ENCODE results near the gene HYAL1.
A peak's percentile ranks its signal among the peaks of the same experiment; 100 is the strongest.

HYAL1 gene

GRCh38 chr3:50266017-50266416 lies 37.4 kb downstream of the HYAL1 start:
- ChIA-PET POLR2A (interaction anchor here (0.9 to 1.9 kb wide), 2 partner anchors 26 to 33 kb away, joined by 3 to 9 read pairs; partner anchors contain the start of genes HYAL3, IFRD2 and NAA80), CTCF (interaction anchor here (1.0 to 1.4 kb wide), 2 partner anchors 12 to 39 kb away, joined by 3 read pairs; no protein-coding TSS in a partner anchor)
- no peaks in the 10 kb centered on the region for H3K36me3 ChIP-seq (ENCODE audit: control insufficient read depth in 2 of 2, insufficient read depth in 1 of 2, low read length in 2 of 2)
- no peak overlapping the region for H3K4me3 ChIP-seq (ENCODE audit: low read depth, low read length)
- peak; percentile 47; the same call in 1 of the 2 replicates for TF ChIP-seq ZNF394 (tag by site-specific recombination; IDR thresholded peaks at IDR 0.05; ENCODE audit: borderline replicate concordance)
- no peak for TF ChIP-seq ZNF16 (tag by site-specific recombination; IDR thresholded peaks at IDR 0.05; ENCODE audit: low read depth)
- no peak for TF ChIP-seq KLF16 (tag by site-specific recombination; IDR thresholded peaks at IDR 0.05)
- no peaks in the 10 kb centered on the region for H3K9me3 ChIP-seq (ENCODE audit: control insufficient read depth, insufficient read depth, low read depth, low read length)
- H3K4me1 ChIP-seq (ENCODE audit: control insufficient read depth, insufficient read depth, low read length) = peaks cover 3% of the 10 kb centered on the region; the same call in 1 of the 2 replicates
- H3K27ac ChIP-seq (ENCODE audit: extremely low read depth, low read depth, low read length) = no peak overlapping the region

GRCh38 chr3:50265571-50265970 lies 37.8 kb downstream of the HYAL1 start:
- TF ChIP-seq GLIS2 (tag by site-specific recombination; IDR thresholded peaks at IDR 0.05) (peak; percentile 25; the same call in 1 of the 2 replicates), PRDM1 (tag by site-specific recombination; IDR thresholded peaks at IDR 0.05) (no peak)
- H3K36me3 ChIP-seq (ENCODE audit: control insufficient read depth in 2 of 2, insufficient read depth in 1 of 2, low read length in 2 of 2) = no peaks in the 10 kb centered on the region
- H3K27ac ChIP-seq (ENCODE audit: extremely low read depth, low read depth, low read length) = no peak overlapping the region
- ChIA-PET POLR2A (interaction anchor here (0.9 to 1.9 kb wide), 5 partner anchors 19 to 69 kb away, joined by 3 to 9 read pairs (median 7); partner anchors contain the start of genes GNAI2, HYAL3, IFRD2 and NAA80), CTCF (interaction anchor here (0.9 to 1.4 kb wide), 2 partner anchors 9 to 12 kb away, joined by 3 read pairs; no protein-coding TSS in a partner anchor)
- no peaks in the 10 kb centered on the region for H3K9me3 ChIP-seq (ENCODE audit: control insufficient read depth, insufficient read depth, low read depth, low read length)
- H3K4me3 ChIP-seq (ENCODE audit: low read depth, low read length) = no peak overlapping the region
- peaks cover 3% of the 10 kb centered on the region; the same call in 1 of the 2 replicates for H3K4me1 ChIP-seq (ENCODE audit: control insufficient read depth, insufficient read depth, low read length)

GRCh38 chr3:50264964-50265485 lies 38.3 kb downstream of the HYAL1 start:
- no peaks in the 10 kb centered on the region for H3K9me3 ChIP-seq (ENCODE audit: control insufficient read depth, insufficient read depth, low read depth, low read length)
- H3K4me1 ChIP-seq (ENCODE audit: control insufficient read depth, insufficient read depth, low read length) = peaks cover 3% of the 10 kb centered on the region; the same call in 1 of the 2 replicates
- CTCF ChIA-PET = interaction anchor here (0.9 to 2.4 kb wide), 4 partner anchors 10 to 70 kb away, joined by 3 to 16 read pairs (median 4); no protein-coding TSS in a partner anchor
- no peak overlapping the region for H3K4me3 ChIP-seq (ENCODE audit: low read depth, low read length)
- H3K27ac ChIP-seq (ENCODE audit: extremely low read depth, low read depth, low read length) = no peak overlapping the region; the same call in 1 of the 2 replicates
- POLR2A ChIA-PET = interaction anchor here (0.6 to 1.9 kb wide), 17 partner anchors 10 to 1518 kb away, joined by 3 to 11 read pairs (median 4); partner anchors contain the start of genes CYB561D2, GNAI2, HYAL3 and IFRD2
- no peaks in the 10 kb centered on the region for H3K36me3 ChIP-seq (ENCODE audit: control insufficient read depth in 2 of 2, insufficient read depth in 1 of 2, low read length in 2 of 2)
- TF ChIP-seq ZNF768 (tag by site-specific recombination; IDR thresholded peaks at IDR 0.05) (no peak), ZBTB20 (tag by site-specific recombination; IDR thresholded peaks at IDR 0.05) (peak; percentile 73), ZNF366 (tag by site-specific recombination; conservative IDR thresholded peaks at IDR 0.05) (peak; percentile 8; the same call in 1 of the 2 replicates), GLIS1 (tag by site-specific recombination; IDR thresholded peaks at IDR 0.05) (no peak), SP2 (tag by site-specific recombination; IDR thresholded peaks at IDR 0.05) (peak; percentile 1; the same call in 1 of the 2 replicates), ZNF629 (tag by site-specific recombination; IDR thresholded peaks at IDR 0.05) (peak; percentile 22; the same call in 1 of the 2 replicates), ZNF529 (tag by site-specific recombination; IDR thresholded peaks at IDR 0.05; ENCODE audit: insufficient replicate concordance) (no peak), ZNF335 (tag by site-specific recombination; conservative IDR thresholded peaks at IDR 0.05) (peak; percentile 42), SP3 (tag by site-specific recombination; IDR thresholded peaks at IDR 0.05) (peak; percentile 64; the same call in 1 of the 2 replicates), ZBTB8A (tag by site-specific recombination; IDR thresholded peaks at IDR 0.05) (no peak; the same call in 1 of the 2 replicates)

- peaks cover 3% of the 10 kb centered on the region; the same call in 1 of the 2 replicates for H3K4me1 ChIP-seq (ENCODE audit: control insufficient read depth, insufficient read depth, low read length)
- no peak overlapping the region for H3K4me3 ChIP-seq (ENCODE audit: low read depth, low read length)
- CTCF ChIA-PET = interaction anchor here (0.8 to 2.4 kb wide), 7 partner anchors 7 to 70 kb away, joined by 3 to 16 read pairs (median 4); partner anchors contain the start of gene IFRD2
- H3K27ac ChIP-seq (ENCODE audit: extremely low read depth, low read depth, low read length) = no peak overlapping the region
- no peaks in the 10 kb centered on the region for H3K36me3 ChIP-seq (ENCODE audit: control insufficient read depth in 2 of 2, insufficient read depth in 1 of 2, low read length in 2 of 2)
- POLR2A ChIA-PET = interaction anchor here (0.6 to 1.9 kb wide), 18 partner anchors 9 to 1518 kb away, joined by 3 to 11 read pairs (median 4); partner anchors contain the start of genes CYB561D2, GNAI2, HYAL3 and IFRD2
- H3K9me3 ChIP-seq (ENCODE audit: control insufficient read depth, insufficient read depth, low read depth, low read length) = no peaks in the 10 kb centered on the region
- no peak for TF ChIP-seq ZBTB20 (tag by site-specific recombination; IDR thresholded peaks at IDR 0.05)
- TF ChIP-seq PRDM10 (tag by site-specific recombination; IDR thresholded peaks at IDR 0.05) = 0 out of 2 replicates have a peak, but pooled peaks have one; percentile 17
- TF ChIP-seq ZNF791 (tag by site-specific recombination; IDR thresholded peaks at IDR 0.05) = no peak
- TF ChIP-seq FEZF1 (tag by site-specific recombination; IDR thresholded peaks at IDR 0.05) = no peak
- TF ChIP-seq ZNF600 (tag by site-specific recombination; IDR thresholded peaks at IDR 0.05) = peak; percentile 66
- TF ChIP-seq GLIS1 (tag by site-specific recombination; IDR thresholded peaks at IDR 0.05) = peak; percentile 84
- peak; percentile 36; the same call in 1 of the 2 replicates for TF ChIP-seq ZBTB8A (tag by site-specific recombination; IDR thresholded peaks at IDR 0.05)
- peak; percentile 79 for TF ChIP-seq EGR2 (tag by site-specific recombination; IDR thresholded peaks at IDR 0.05; ENCODE audit: low read depth)
- TF ChIP-seq ZNF175 (tag by site-specific recombination; IDR thresholded peaks at IDR 0.05) = no peak
- TF ChIP-seq SP3 (tag by site-specific recombination; IDR thresholded peaks at IDR 0.05) = peak; percentile 87
- peak; percentile 85 for TF ChIP-seq ZFHX2 (tag by site-specific recombination; conservative IDR thresholded peaks at IDR 0.05)
- TF ChIP-seq SP7 (tag by site-specific recombination; IDR thresholded peaks at IDR 0.05) = peak; percentile 60
These were observed 38.9 kb downstream of the HYAL1 start for GRCh38 chr3:50264383-50264963.
